HG03460 (cell line): Measurements from ENCODE around the gene PRKX.
"Not testable (repeated sequence)": the region's sequence is repeated elsewhere in the genome, so short reads cannot be mapped to it uniquely, and the experiment has no call there.

Source experiments
- ATAC-seq: cut with Tn5 transposase; IDR thresholded peaks from one replicate; pipeline ENCODE4 v1.9.1; 2021; ENCODE audit not compliant: unreplicated experiment

PRKX gene

GRCh38 chrX:3585719-3586118 is 127.7 kb downstream of the PRKX start:
- no peak for ATAC-seq

- ATAC-seq: no peak
Observed at GRCh38 chrX:3584415-3584996, 128.9 kb downstream of the PRKX start.

- ATAC-seq: no peak
Observed at GRCh38 chrX:3582451-3582850, 131.0 kb downstream of the PRKX start.

- no peak for ATAC-seq
Observed at GRCh38 chrX:3581609-3582108, 131.8 kb downstream of the PRKX start.

GRCh38 chrX:3577551-3577950 is 135.9 kb downstream of the PRKX start:
- no peak for ATAC-seq

- ATAC-seq: no peak
Observed at GRCh38 chrX:3576886-3577501, 136.5 kb downstream of the PRKX start.

GRCh38 chrX:3567686-3568085 is 145.8 kb downstream of the PRKX start:
- ATAC-seq: no peak

GRCh38 chrX:3563451-3563850 is 150.0 kb downstream of the PRKX start:
- ATAC-seq: no peak

- ATAC-seq: not testable (repeated sequence)
Observed at GRCh38 chrX:3560010-3560409, 153.4 kb downstream of the PRKX start.
